H9 (cell line): Measurements from ENCODE around the gene NPAS3. TPM values are rescaled to one million over a fixed set of nuclear protein-coding genes. Genes with fewer than 3 reads are reported as not detected.

Experiments used
- DNase-seq: peaks from one replicate; pipeline ENCODE4 v3.0.0-alpha.2; 2017
- H2AFZ ChIP-seq: one replicate; pipeline ENCODE4 v1.6.1; 2013; ENCODE audit warnings: mild to moderate bottlenecking, low read length, control low read depth, moderate library complexity
- H2AK5ac ChIP-seq: 2 replicates; pipeline ENCODE4 v1.6.1; 2013; ENCODE audit warnings: low read length, control low read depth, mixed read lengths; ENCODE audit not compliant: insufficient read length
- H2BK120ac ChIP-seq: one replicate; pipeline ENCODE4 v1.6.1; 2013; ENCODE audit warnings: low read depth, mild to moderate bottlenecking, low read length, control low read depth, inconsistent platforms; ENCODE audit not compliant: poor library complexity, severe bottlenecking
- H2BK12ac ChIP-seq: 2 replicates; pipeline ENCODE4 v1.6.1; 2013; ENCODE audit warnings: low read length, control low read depth, mixed read lengths, low read depth; ENCODE audit not compliant: insufficient read length
- H2BK15ac ChIP-seq: 2 replicates; pipeline ENCODE4 v1.6.1; 2013; ENCODE audit warnings: low read depth, low read length, control low read depth
- H2BK20ac ChIP-seq: one replicate; pipeline ENCODE4 v1.6.1; 2013; ENCODE audit warnings: low read depth, mild to moderate bottlenecking, low read length, control low read depth, inconsistent platforms; ENCODE audit not compliant: poor library complexity, severe bottlenecking
- H2BK5ac ChIP-seq: 2 replicates; pipeline ENCODE4 v1.6.1; 2013; ENCODE audit warnings: low read length, control low read depth, mixed read lengths; ENCODE audit not compliant: insufficient read length
- H3K14ac ChIP-seq: 2 replicates; pipeline ENCODE4 v1.6.1; 2013; ENCODE audit warnings: low read length, control low read depth; ENCODE audit not compliant: insufficient read depth
- H3K18ac ChIP-seq: 2 replicates; pipeline ENCODE4 v1.6.1; 2013; ENCODE audit warnings: low read depth, mild to moderate bottlenecking, mixed read lengths, low read length, control low read depth; ENCODE audit not compliant: insufficient read length
- H3K23ac ChIP-seq: 2 replicates; pipeline ENCODE4 v1.6.1; 2013; ENCODE audit warnings: low read length, control low read depth, mixed read lengths, low read depth; ENCODE audit not compliant: insufficient read length
- H3K23me2 ChIP-seq: 2 replicates; pipeline ENCODE4 v1.6.1; 2013; ENCODE audit warnings: low read depth, mild to moderate bottlenecking, mixed read lengths, low read length, control low read depth; ENCODE audit not compliant: insufficient read length, poor library complexity, severe bottlenecking
- H3K27ac ChIP-seq: 2 replicates; pipeline ENCODE4 v1.5.1; 2013; ENCODE audit warnings: low read length, control low read depth, mixed read lengths, low read depth; ENCODE audit not compliant: insufficient read length
- H3K27me3 ChIP-seq: 2 replicates; pipeline ENCODE4 v1.6.1; 2013; ENCODE audit warnings: low read length, control low read depth, inconsistent platforms; ENCODE audit not compliant: insufficient read depth
- H3K4ac ChIP-seq: 2 replicates; pipeline ENCODE4 v1.6.1; 2013; ENCODE audit warnings: low read depth, mild to moderate bottlenecking, control low read depth, inconsistent platforms, low read length, moderate library complexity
- H3K4me1 ChIP-seq: 2 replicates; pipeline ENCODE4 v1.6.1; 2013; ENCODE audit warnings: low read length, control low read depth, inconsistent platforms; ENCODE audit not compliant: insufficient read depth
- H3K4me2 ChIP-seq: 2 replicates; pipeline ENCODE4 v1.6.1; 2013; ENCODE audit warnings: low read length, control low read depth, mixed read lengths; ENCODE audit not compliant: insufficient read length, insufficient read depth
- H3K56ac ChIP-seq: 2 replicates; pipeline ENCODE4 v1.6.1; 2013; ENCODE audit warnings: low read depth, mild to moderate bottlenecking, mixed read lengths, low read length, control low read depth; ENCODE audit not compliant: insufficient read length
- H3K79me1 ChIP-seq: 2 replicates; pipeline ENCODE4 v1.6.1; 2013; ENCODE audit warnings: low read depth, mild to moderate bottlenecking, moderate library complexity, low read length, control low read depth, inconsistent platforms; ENCODE audit not compliant: insufficient read depth, poor library complexity, severe bottlenecking
- H3K79me2 ChIP-seq: 2 replicates; pipeline ENCODE4 v1.6.1; 2013; ENCODE audit warnings: low read length, control low read depth, inconsistent platforms; ENCODE audit not compliant: insufficient read depth
- H3K9ac ChIP-seq: 2 replicates; pipeline ENCODE4 v1.6.1; 2013; ENCODE audit warnings: low read length, control low read depth, mixed read lengths; ENCODE audit not compliant: insufficient read length; ENCODE audit errors: extremely low read depth
- H3K9me3 ChIP-seq: one replicate; pipeline ENCODE4 v1.6.1; 2013; ENCODE audit warnings: low read depth, low read length, inconsistent platforms; ENCODE audit not compliant: control insufficient read depth
- H3T11ph ChIP-seq: one replicate; pipeline ENCODE4 v1.6.1; 2013; ENCODE audit warnings: mild to moderate bottlenecking, low read length, control low read depth, inconsistent platforms
- H4K20me1 ChIP-seq: one replicate; pipeline ENCODE4 v1.6.1; 2013; ENCODE audit not compliant: control insufficient read depth, insufficient read length, insufficient read depth
- H4K5ac ChIP-seq: 2 replicates; pipeline ENCODE4 v1.6.1; 2013; ENCODE audit warnings: low read depth, mild to moderate bottlenecking, mixed read lengths, low read length, control low read depth; ENCODE audit not compliant: insufficient read length
- H4K8ac ChIP-seq: replicated peaks from 2 replicates; pipeline ENCODE4 v1.6.1; 2013; ENCODE audit warnings: low read length, control low read depth, mixed read lengths, low read depth; ENCODE audit not compliant: insufficient read length
- H4K91ac ChIP-seq: 2 replicates; pipeline ENCODE4 v1.6.1; 2013; ENCODE audit warnings: low read depth, mild to moderate bottlenecking, moderate library complexity, mixed read lengths, low read length, control low read depth; ENCODE audit not compliant: insufficient read length
- H3K27ac Mint-ChIP-seq, 3 experiments: 2 replicates in 2 of 3; 3 replicates in 1 of 3; pipeline ENCODE4 v1.8.0; 2020 to 2021; ENCODE audit warnings: mixed read lengths in 3 of 3, mild to moderate bottlenecking in 1 of 3, moderate library complexity in 1 of 3
- H3K27me3 Mint-ChIP-seq: 2 replicates; pipeline ENCODE4 v1.8.0; 2021; ENCODE audit warnings: low read depth, mild to moderate bottlenecking, moderate library complexity, mixed read lengths
- H3K36me3 Mint-ChIP-seq, 3 experiments: 2 replicates in 2 of 3; 3 replicates in 1 of 3; pipeline ENCODE4 v1.8.0; 2020 to 2021; ENCODE audit warnings: low read depth in 3 of 3, mixed read lengths in 3 of 3; ENCODE audit not compliant: insufficient read depth in 1 of 3
- H3K4me1 Mint-ChIP-seq, 2 experiments: 2 replicates each; pipeline ENCODE4 v1.8.0; 2020; ENCODE audit warnings: mixed read lengths in 2 of 2
- H3K4me3 Mint-ChIP-seq, 2 experiments: 2 replicates in 1 of 2; 3 replicates in 1 of 2; pipeline ENCODE4 v1.8.0; 2020 to 2021; ENCODE audit warnings: mild to moderate bottlenecking in 2 of 2, mixed read lengths in 2 of 2, moderate library complexity in 1 of 2
- H3K9me3 Mint-ChIP-seq, 2 experiments: 2 replicates in 1 of 2; 3 replicates in 1 of 2; pipeline ENCODE4 v1.8.0; 2020; ENCODE audit warnings: mild to moderate bottlenecking in 2 of 2, mixed read lengths in 2 of 2, moderate library complexity in 1 of 2
- CTCF ChIP-seq: fragments of 200-600 bp; sonication (generic); conservative IDR thresholded peaks from 3 replicates; pipeline ENCODE4 v1.8.0; 2021; ENCODE audit warnings: antibody characterized with exemption, mild to moderate bottlenecking
- WGBS: extraction: QIAGEN DNeasy Blood & Tissue Kit; methylation state at CpG from one replicate; pipeline ENCODE4 v1.1.7; 2013; ENCODE audit warnings: missing lambda C conversion rate, low lambda C conversion rate, mixed read lengths; ENCODE audit not compliant: insufficient read length; ENCODE audit errors: extremely low coverage; 5-methylcytosine and 5-hydroxymethylcytosine counted together
- total RNA-seq: library from RNA; stranded (reverse); gene quantifications from 2 replicates; pipeline ENCODE4 v1.2.1, GENCODE V29; 2021

NPAS3 gene
- total RNA-seq, 1 experiment from 2014 or later = 0.17 TPM

- no peaks in the 10 kb centered on the region for H3K9me3 Mint-ChIP-seq
- no peak overlapping the region for H2BK15ac ChIP-seq
Measured at GRCh38 chr14:33527023-33527634, 588.5 kb downstream of the NPAS3 start.

More at GRCh38 chr14:33527023-33527634, 588.5 kb downstream of the NPAS3 start:
- no peak overlapping the region for H3K9ac ChIP-seq
- no peak overlapping the region for H4K8ac ChIP-seq
- TF ChIP-seq CTCF = no peak
- no peak overlapping the region for H3K14ac ChIP-seq
- no peak overlapping the region for H3K4me2 ChIP-seq
- H3K9me3 ChIP-seq = no peaks in the 10 kb centered on the region
- H3K79me1 ChIP-seq = no peaks in the 10 kb centered on the region
- Mint-ChIP-seq H3K36me3 (no peaks in the 10 kb centered on the region), H3K27me3 (no peaks in the 10 kb centered on the region), H3K4me1 (no peaks in the 10 kb centered on the region), H3K27ac (no peak overlapping the region; a peak in 1 of 7 replicates), H3K4me3 (no peak overlapping the region)
- H2BK120ac ChIP-seq = no peak overlapping the region
- DNase-seq = no peak
- no peak overlapping the region for H3K27ac ChIP-seq
- WGBS = no CpG with 5 or more reads among the region's 6 CpGs
- H3K79me2 ChIP-seq = no peaks in the 10 kb centered on the region
- no peak overlapping the region for H2BK20ac ChIP-seq
- no peak overlapping the region for H3K56ac ChIP-seq
- no peaks in the 10 kb centered on the region for H3K23me2 ChIP-seq
- no peak overlapping the region for H2BK5ac ChIP-seq
- H4K5ac ChIP-seq = no peak overlapping the region
- no peaks in the 10 kb centered on the region for H3K4me1 ChIP-seq
- H2AK5ac ChIP-seq = no peak overlapping the region
- no peak overlapping the region for H3K23ac ChIP-seq
- H4K20me1 ChIP-seq = no peaks in the 10 kb centered on the region
- H3T11ph ChIP-seq = no peak overlapping the region
- H3K27me3 ChIP-seq = no peaks in the 10 kb centered on the region; the same call in 1 of the 2 replicates
- H2BK12ac ChIP-seq = no peak overlapping the region
- H4K91ac ChIP-seq = no peak overlapping the region
- H3K18ac ChIP-seq = no peak overlapping the region
- no peak overlapping the region for H2AFZ ChIP-seq
- H3K4ac ChIP-seq = no peak overlapping the region
